GM18511 (cell line): ENCODE measurements around the gene PDZRN4.
A peak's percentile ranks its signal among the peaks of the same experiment; 100 is the strongest.
"Not testable (repeated sequence)": the region's sequence is repeated elsewhere in the genome, so short reads cannot be mapped to it uniquely, and the experiment has no call there.

Experiments used
- ATAC-seq: cut with Tn5 transposase; IDR thresholded peaks from one replicate; pipeline ENCODE4 v1.9.1; 2021; ENCODE audit warnings: mild to moderate bottlenecking, moderate library complexity; ENCODE audit not compliant: unreplicated experiment

The PDZRN4 gene

GRCh38 chr12:41507286-41507685 is 319.2 kb downstream of the PDZRN4 start:
- no peak for ATAC-seq

GRCh38 chr12:41509271-41510055 is 321.3 kb downstream of the PDZRN4 start:
- no peak for ATAC-seq

- ATAC-seq = no peak
Observed at GRCh38 chr12:41510470-41510869, 322.4 kb downstream of the PDZRN4 start.

GRCh38 chr12:41511247-41511646 is 323.1 kb downstream of the PDZRN4 start:
- ATAC-seq = no peak

GRCh38 chr12:41512497-41512896 is 324.4 kb downstream of the PDZRN4 start:
- ATAC-seq = no peak

- ATAC-seq = no peak
Observed at GRCh38 chr12:41514021-41514777, 326.1 kb downstream of the PDZRN4 start.

- no peak for ATAC-seq
Observed at GRCh38 chr12:41514907-41515306, 326.8 kb downstream of the PDZRN4 start.

GRCh38 chr12:41515953-41516352 is 327.8 kb downstream of the PDZRN4 start:
- ATAC-seq = no peak

GRCh38 chr12:41520869-41521268 is 332.7 kb downstream of the PDZRN4 start:
- ATAC-seq = no peak

- peak; percentile 79 for ATAC-seq
Observed at GRCh38 chr12:41521872-41522379, 333.8 kb downstream of the PDZRN4 start.

- ATAC-seq = no peak
Observed at GRCh38 chr12:41527062-41527461, 338.9 kb downstream of the PDZRN4 start.

GRCh38 chr12:41527534-41528116 is 339.5 kb downstream of the PDZRN4 start:
- ATAC-seq = no peak

- ATAC-seq = no peak
Observed at GRCh38 chr12:41528874-41529273, 340.8 kb downstream of the PDZRN4 start.

GRCh38 chr12:41530441-41530840 is 342.3 kb downstream of the PDZRN4 start:
- no peak for ATAC-seq

- ATAC-seq = no peak
Observed at GRCh38 chr12:41531147-41531829, 343.2 kb downstream of the PDZRN4 start.

GRCh38 chr12:41532072-41532471 is 344.0 kb downstream of the PDZRN4 start:
- ATAC-seq = no peak

- ATAC-seq = no peak
Observed at GRCh38 chr12:41536813-41537490, 348.8 kb downstream of the PDZRN4 start.

GRCh38 chr12:41537522-41537921 is 349.4 kb downstream of the PDZRN4 start:
- no peak for ATAC-seq

- ATAC-seq = no peak
Observed at GRCh38 chr12:41545761-41546160, 357.6 kb downstream of the PDZRN4 start.

- not testable (repeated sequence) for ATAC-seq
Observed at GRCh38 chr12:41547071-41547470, 359.0 kb downstream of the PDZRN4 start.
